PC-3 (cell line): ENCODE data around the gene CA7. TPM values are rescaled to one million over a fixed set of nuclear protein-coding genes. Genes with fewer than 3 reads are reported as not detected.
A peak's percentile ranks its signal among the peaks of the same experiment; 100 is the strongest.

Source experiments
- ATAC-seq: fragments of 200-7000 bp; cut with Tn5 transposase; 2 replicates; pipeline ENCODE4 v1.9.1; 2020; ENCODE audit warnings: mild to moderate bottlenecking, moderate library complexity
- Bru-seq: library from RNA; stranded (reverse); fragments of 400-500 nt; gene quantifications from one replicate; lab custom pipeline; 2021; lab: Mats Ljungman, UMichigan
- BruChase-seq, 2 experiments: library from RNA; stranded (reverse); fragments of 400-500 nt; gene quantifications; one replicate each; lab custom pipeline; 2021; lab: Mats Ljungman, UMichigan
- BruUV-seq: library from RNA; stranded (reverse); fragments of 400-500 nt; replicated peaks from 2 replicates; lab custom pipeline; 2021; lab: Mats Ljungman, UMichigan
- CTCF ChIA-PET: fragments of 300-600 bp; sonication (Branson Sonifier 250); formaldehyde crosslinking; loops from one replicate; lab custom pipeline; 2022; ENCODE audit warnings: antibody characterized with exemption; lab: Charles Lee
- POLR2A ChIA-PET: fragments of 300-600 bp; sonication (Branson Sonifier 250); formaldehyde crosslinking; loops from one replicate; lab custom pipeline; 2022; ENCODE audit warnings: antibody characterized with exemption; ENCODE audit not compliant: unreplicated experiment; lab: Charles Lee
- DNase-seq: peaks from one replicate; pipeline ENCODE4 v3.0.0-alpha.2; 2015
- H2AFZ ChIP-seq: fragments of 300-600 bp; sonication (generic); 2 replicates; pipeline ENCODE4 v1.6.0; 2016; ENCODE audit warnings: antibody characterized with exemption, low read length
- H3F3A ChIP-seq: fragments of 300-600 bp; sonication (generic); one replicate; pipeline ENCODE4 v1.6.0; 2017; ENCODE audit warnings: antibody characterized with exemption, low read length, control low read depth, mild to moderate bottlenecking; ENCODE audit not compliant: unreplicated experiment
- H3K27ac ChIP-seq: fragments of 300-600 bp; sonication (generic); 2 replicates; pipeline ENCODE4 v1.5.1; 2016; ENCODE audit warnings: mild to moderate bottlenecking, low read length
- H3K27me3 ChIP-seq: fragments of 300-600 bp; sonication (generic); 2 replicates; pipeline ENCODE4 v1.6.1; 2016; ENCODE audit warnings: low read length, mixed read lengths
- H3K36me3 ChIP-seq: fragments of 300-600 bp; sonication (generic); 2 replicates; pipeline ENCODE4 v1.6.1; 2016; ENCODE audit warnings: low read depth, mixed run types, low read length, mixed read lengths
- H3K4me1 ChIP-seq: fragments of 300-600 bp; sonication (generic); 2 replicates; pipeline ENCODE4 v1.5.1; 2016; ENCODE audit warnings: low read length; ENCODE audit not compliant: insufficient read depth
- H3K4me2 ChIP-seq: fragments of 300-600 bp; sonication (generic); 2 replicates; pipeline ENCODE4 v1.6.0; 2016; ENCODE audit warnings: low read length
- H3K4me3 ChIP-seq: fragments of 300-600 bp; sonication (generic); 2 replicates; pipeline ENCODE4 v1.5.1; 2016; ENCODE audit warnings: mild to moderate bottlenecking, low read length, mixed read lengths
- H3K79me2 ChIP-seq: fragments of 300-600 bp; sonication (generic); 2 replicates; pipeline ENCODE4 v1.6.1; 2017; ENCODE audit warnings: low read length, mixed read lengths
- H3K9ac ChIP-seq: fragments of 300-600 bp; sonication (generic); 2 replicates; pipeline ENCODE4 v1.6.0; 2016; ENCODE audit warnings: mild to moderate bottlenecking, low read length
- H3K9me2 ChIP-seq: fragments of 300-600 bp; sonication (generic); replicated peaks from 2 replicates; pipeline ENCODE4 v1.6.1; 2016; ENCODE audit warnings: mixed run types, low read length, mixed read lengths
- H3K9me3 ChIP-seq: fragments of 300-600 bp; sonication (generic); 2 replicates; pipeline ENCODE4 v1.6.1; 2016; ENCODE audit warnings: low read length, mixed read lengths
- H4K20me1 ChIP-seq: fragments of 300-600 bp; sonication (generic); 2 replicates; pipeline ENCODE4 v1.6.1; 2016; ENCODE audit warnings: low read length, mixed read lengths
- CTCF ChIP-seq: fragments of 300-600 bp; sonication (generic); conservative IDR thresholded peaks from 2 replicates; pipeline ENCODE4 v1.5.1; 2017; ENCODE audit warnings: antibody characterized with exemption, low read depth, mild to moderate bottlenecking, low read length
- EZH2 ChIP-seq: fragments of 300-600 bp; sonication (generic); IDR thresholded peaks from one replicate; pipeline ENCODE4 v1.6.1; 2017; ENCODE audit warnings: antibody characterized with exemption, mild to moderate bottlenecking, low read length; ENCODE audit not compliant: unreplicated experiment
- EZH2phosphoT487 ChIP-seq: fragments of 300-600 bp; sonication (generic); IDR thresholded peaks from 2 replicates; pipeline ENCODE4 v1.6.1; 2018; ENCODE audit warnings: mild to moderate bottlenecking, antibody characterized with exemption, low read length, borderline replicate concordance
- intact Hi-C: fragments of 100-400 bp; cut with micrococcal nuclease; formaldehyde crosslinking; loops from 2 replicates; pipeline ENCODE4 v1.9.0; 2023
- long read RNA-seq: library from polyadenylated mRNA; unstranded; transcript quantifications from one replicate; pipeline ENCODE4 v2.0.0, GENCODE V29; 2021; ENCODE audit not compliant: unreplicated experiment
- total RNA-seq: library from RNA; depleted of rRNA; stranded (reverse); fragments of >200 nt; gene quantifications from 2 replicates; pipeline ENCODE4 v1.2.3, GENCODE V29; 2014; rRNA removed

Gene CA7
- not detected in 2 replicates for total RNA-seq
- Bru-seq, nascent RNA: not detected
- not detected for BruChase-seq, experiment 1, labeled RNA remaining after a 6-hour chase
- BruChase-seq, experiment 2, labeled RNA remaining after a 2-hour chase: not detected
- long read RNA-seq, partial matches to known transcripts: 0 of 1 reads
- long read RNA-seq, other reads (novel, unspliced or antisense): 1 of 1 reads

- ChIA-PET POLR2A (no interaction called here), CTCF (interaction anchor here (0.8 kb wide), 1 partner anchor 14 kb away, joined by 3 read pairs; the partner anchor contains the start of gene NAE1)
- Histone ChIP-seq H3K9me2 (no peaks in the 10 kb centered on the region), H3K9ac (no peak within 1 kb of the TSS), H3K79me2 (no peaks in the 10 kb centered on the region), H3K4me3 (peak within 1 kb of the TSS; percentile 62), H3F3A (no peaks in the 10 kb centered on the region), H2AFZ (peak within 1 kb of the TSS; percentile 34), H3K4me2 (peak within 1 kb of the TSS; percentile 86), H3K4me1 (no peaks in the 10 kb centered on the region), H3K9me3 (no peaks in the 10 kb centered on the region), H4K20me1 (no peaks in the 10 kb centered on the region), H3K27ac (no peak within 1 kb of the TSS), H3K36me3 (no peaks in the 10 kb centered on the region), H3K27me3 (peaks cover 18% of the 10 kb centered on the region)
- DNase-seq (no peak), ATAC-seq (peak; percentile 46)
- BruUV-seq: no TSS peak
- intact Hi-C loops: no loop called here
- TF ChIP-seq EZH2: peak; percentile 56
- TF ChIP-seq EZH2phosphoT487: no peak
- TF ChIP-seq CTCF: no peak
Observed at GRCh38 chr16:66844342-66845079, at the start of gene CA7. CA7 (plus strand) TSS chr16:66844414; CDS start chr16:66844488, 74 bp downstream.

GRCh38 chr16:66798161-66798560 lies 46.1 kb upstream of the CA7 start:
- H4K20me1 ChIP-seq: no peaks in the 10 kb centered on the region
- no peak overlapping the region for H2AFZ ChIP-seq
- no peaks in the 10 kb centered on the region for H3K4me1 ChIP-seq
- H3K4me3 ChIP-seq: no peak overlapping the region
- no peaks in the 10 kb centered on the region for H3K79me2 ChIP-seq
- no peaks in the 10 kb centered on the region; the same call in 1 of the 2 replicates for H3K36me3 ChIP-seq
- H3F3A ChIP-seq: no peaks in the 10 kb centered on the region
- no peaks in the 10 kb centered on the region for H3K9me3 ChIP-seq
- H3K9me2 ChIP-seq: no peaks in the 10 kb centered on the region
- H3K4me2 ChIP-seq: no peak overlapping the region
- CTCF ChIA-PET: interaction anchor here (0.6 kb wide), 1 partner anchor 70 kb away, joined by 3 read pairs; no protein-coding TSS in a partner anchor
- TF ChIP-seq EZH2phosphoT487 (no peak), CTCF (no peak), EZH2 (no peak)
- H3K9ac ChIP-seq: no peak overlapping the region
- ATAC-seq (no peak), DNase-seq (no peak)
- no peaks in the 10 kb centered on the region for H3K27me3 ChIP-seq
- POLR2A ChIA-PET: no interaction called here
- H3K27ac ChIP-seq: no peak overlapping the region
- intact Hi-C loops: no loop called here
- BruUV-seq: no TSS peak

GRCh38 chr16:66800856-66801255 lies 43.4 kb upstream of the CA7 start:
- Histone ChIP-seq H3K4me2 (no peak overlapping the region), H3F3A (no peaks in the 10 kb centered on the region), H3K27ac (no peak overlapping the region), H2AFZ (no peak overlapping the region), H3K36me3 (peaks cover 19% of the 10 kb centered on the region), H3K9ac (no peak overlapping the region), H3K27me3 (no peaks in the 10 kb centered on the region), H3K9me3 (no peaks in the 10 kb centered on the region), H3K4me1 (no peaks in the 10 kb centered on the region), H3K9me2 (no peaks in the 10 kb centered on the region), H3K4me3 (no peak overlapping the region), H3K79me2 (no peaks in the 10 kb centered on the region), H4K20me1 (no peaks in the 10 kb centered on the region)
- no peak for ATAC-seq
- TF ChIP-seq EZH2phosphoT487 (no peak), EZH2 (no peak), CTCF (no peak)
- no TSS peak for BruUV-seq
- no peak for DNase-seq
- CTCF ChIA-PET: no interaction called here
- POLR2A ChIA-PET: no interaction called here
- intact Hi-C loops: no loop called here
